Inflammatory macrophage (primary cell): ENCODE results near the gene MAPKAP1.
"Not testable (repeated sequence)": the region's sequence is repeated elsewhere in the genome, so short reads cannot be mapped to it uniquely, and the experiment has no call there.

Source experiments
- DNase-seq, 2 donors: peaks; one replicate each; pipeline ENCODE4 v3.0.0-alpha.2; 2020 to 2022

The MAPKAP1 gene

GRCh38 chr9:125407974-125408900, 298.8 kb downstream of the MAPKAP1 start:
- peak; percentile 67 to 73 for DNase-seq

GRCh38 chr9:125407432-125407973, 299.5 kb downstream of the MAPKAP1 start:
- no peak for DNase-seq

- DNase-seq: no peak
Measured at GRCh38 chr9:125406810-125407087, 300.3 kb downstream of the MAPKAP1 start.

DNA sequence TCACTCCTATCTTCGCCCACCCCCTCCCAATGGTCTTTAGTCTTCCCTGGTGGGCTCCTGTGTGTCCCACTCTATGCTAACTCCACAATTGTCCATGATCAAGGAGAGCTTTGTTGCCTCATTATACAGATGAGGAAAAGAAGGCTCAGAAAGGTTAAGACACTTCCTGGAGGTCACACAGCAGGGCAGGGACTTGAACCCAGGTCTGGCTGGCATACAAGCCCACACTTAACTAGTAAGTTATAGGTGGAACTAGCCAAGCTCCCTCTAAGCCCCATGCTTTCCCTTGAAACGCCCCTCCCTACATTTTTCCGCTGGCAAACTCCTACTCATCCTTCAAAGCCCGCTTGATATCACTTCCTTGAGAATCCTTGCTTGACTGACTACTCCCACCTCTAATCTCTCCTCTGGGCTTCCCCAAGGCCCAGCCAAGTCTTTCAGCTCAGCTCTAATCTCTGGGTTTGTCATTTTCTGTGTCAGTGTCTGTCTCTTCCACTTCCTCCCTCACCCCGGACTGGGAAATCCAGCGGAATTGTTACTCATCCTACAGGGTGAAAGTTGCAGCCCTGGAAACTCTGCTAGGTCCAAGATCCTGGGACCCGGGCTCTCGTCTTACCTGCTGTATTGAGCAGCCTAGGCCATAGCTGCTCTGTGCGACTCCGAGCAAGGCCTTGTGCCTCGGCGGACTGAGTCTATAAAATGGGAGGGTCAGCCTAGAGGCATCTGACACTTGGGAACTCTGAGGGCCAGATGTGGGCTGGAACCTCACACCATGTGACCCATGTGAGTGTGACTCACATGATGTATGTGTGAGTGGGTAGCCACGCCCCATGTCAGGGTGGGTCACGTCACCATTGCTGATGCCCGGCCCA, 300.8 kb downstream of the MAPKAP1 start:
- DNase-seq: peak; percentile 57 to 79

GRCh38 chr9:125404733-125405132, 302.3 kb downstream of the MAPKAP1 start:
- DNase-seq: no peak

- no peak for DNase-seq
Measured at GRCh38 chr9:125400725-125401716, 306.0 kb downstream of the MAPKAP1 start.

DNA sequence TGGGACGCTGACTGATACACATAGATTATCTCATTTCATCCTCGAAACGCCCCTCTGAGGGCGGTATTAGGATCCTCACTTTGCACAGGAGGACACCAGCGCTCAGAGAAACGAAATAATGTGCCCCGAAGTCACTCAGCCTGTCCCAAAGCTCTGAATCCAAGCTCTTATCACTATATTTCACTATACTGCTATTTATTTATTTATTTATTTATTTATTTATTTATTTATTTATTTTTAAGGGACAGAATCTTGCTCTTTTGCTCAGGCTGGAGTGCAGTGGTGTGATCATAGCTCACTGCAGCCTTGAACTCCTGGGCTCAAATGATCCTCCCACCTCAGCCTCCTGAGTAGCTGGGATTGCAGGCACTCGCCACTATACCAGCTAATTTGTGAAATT, 306.8 kb downstream of the MAPKAP1 start:
- not testable (repeated sequence) for DNase-seq

DNA sequence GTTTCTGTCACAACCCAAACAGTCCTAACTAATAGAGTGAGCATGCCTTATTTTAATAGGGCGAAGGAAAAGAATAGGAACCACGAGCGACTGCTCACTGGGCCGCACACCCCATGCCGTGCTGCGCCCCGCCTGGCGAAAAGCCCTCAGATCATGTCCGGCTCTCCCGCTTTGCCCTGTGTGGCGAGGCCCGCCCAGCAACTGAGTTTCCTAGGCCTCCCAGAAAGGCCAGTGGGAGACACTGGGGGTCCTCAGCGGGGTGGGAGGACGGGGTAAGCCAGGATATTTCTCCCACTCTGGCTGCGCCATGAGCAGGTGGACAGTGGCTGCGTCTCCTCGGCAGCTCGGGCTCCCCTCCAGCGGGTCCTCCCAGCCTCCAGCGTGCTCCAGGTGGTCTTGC, 307.3 kb downstream of the MAPKAP1 start:
- DNase-seq: no peak

- DNase-seq: no peak
Measured at GRCh38 chr9:125399165-125399564, 307.8 kb downstream of the MAPKAP1 start.

DNA sequence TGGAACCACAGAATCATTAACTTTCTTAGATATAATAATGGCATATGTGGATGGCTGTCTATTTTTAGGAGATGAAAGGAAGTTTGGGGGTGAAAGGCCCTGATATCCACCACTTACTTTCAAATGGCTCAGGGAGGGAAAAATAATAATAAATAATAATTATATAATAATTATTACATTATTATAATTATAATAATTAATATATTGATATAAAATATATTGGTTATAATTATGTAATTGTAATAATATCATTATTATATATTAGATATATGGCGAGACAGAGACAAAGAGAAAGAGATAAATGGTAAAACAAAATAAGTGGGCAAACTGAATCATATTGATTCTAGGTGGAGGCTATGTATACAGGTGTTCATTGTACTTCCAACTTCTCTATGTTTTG, 308.8 kb downstream of the MAPKAP1 start:
- DNase-seq: no peak

GRCh38 chr9:125397736-125398135, 309.3 kb downstream of the MAPKAP1 start:
- no peak for DNase-seq

DNA sequence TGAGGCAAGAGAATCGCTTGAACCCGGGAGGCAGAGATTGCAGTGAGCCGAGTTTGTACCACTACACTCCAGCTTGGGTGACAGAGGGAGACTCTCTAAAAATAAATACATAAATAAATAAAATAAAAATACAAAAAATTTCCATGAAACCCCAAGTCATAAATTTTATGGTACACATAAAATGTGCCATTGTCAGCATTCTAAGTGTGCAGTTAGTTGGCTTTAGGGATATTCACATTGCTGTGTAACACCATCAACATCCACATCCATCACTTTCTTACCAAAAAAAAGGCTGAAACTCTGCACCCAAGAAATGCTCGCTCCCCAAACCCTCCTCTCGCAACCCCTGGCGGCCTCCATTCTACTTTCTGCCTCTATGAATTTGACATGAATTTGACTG, 310.2 kb downstream of the MAPKAP1 start:
- DNase-seq: no peak

DNA sequence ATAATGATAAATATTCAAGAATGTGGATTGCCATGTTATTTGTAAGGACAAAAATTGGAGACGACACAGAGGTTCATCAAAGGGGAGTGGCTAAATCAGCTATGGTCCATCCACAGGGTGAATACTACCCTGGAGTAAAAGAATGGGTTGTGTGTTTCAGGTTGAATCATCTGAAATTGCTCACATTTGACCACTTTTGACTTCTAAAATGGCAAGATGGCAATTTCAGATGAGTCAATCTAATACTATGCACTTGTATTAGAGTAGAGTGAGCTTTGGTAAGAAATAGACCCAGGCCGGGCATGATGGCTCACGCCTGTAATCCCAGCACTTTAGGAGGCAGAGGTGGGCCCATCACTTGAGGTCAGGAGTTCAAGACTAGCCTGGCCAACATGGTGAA, 313.6 kb downstream of the MAPKAP1 start:
- DNase-seq: no peak

DNA sequence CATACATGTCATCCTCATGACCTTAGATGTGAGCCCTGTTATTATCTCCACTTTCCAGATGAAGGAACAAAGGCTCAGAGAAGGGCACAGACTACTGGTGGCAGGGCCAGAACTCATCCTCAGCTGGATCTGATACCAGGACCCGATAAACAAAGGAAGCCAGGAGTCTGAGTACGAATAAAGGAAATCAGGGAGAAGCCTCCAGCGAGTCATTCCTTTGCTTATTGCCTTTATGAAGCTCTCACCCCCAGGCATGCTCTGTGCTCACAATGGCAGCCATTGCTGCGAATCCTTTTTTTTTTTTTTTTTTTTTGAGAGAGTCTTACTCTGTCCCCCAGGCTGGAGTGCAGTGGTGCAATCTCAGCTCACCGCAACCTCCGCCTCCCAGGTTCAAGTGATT, 315.3 kb downstream of the MAPKAP1 start:
- no peak for DNase-seq

DNA sequence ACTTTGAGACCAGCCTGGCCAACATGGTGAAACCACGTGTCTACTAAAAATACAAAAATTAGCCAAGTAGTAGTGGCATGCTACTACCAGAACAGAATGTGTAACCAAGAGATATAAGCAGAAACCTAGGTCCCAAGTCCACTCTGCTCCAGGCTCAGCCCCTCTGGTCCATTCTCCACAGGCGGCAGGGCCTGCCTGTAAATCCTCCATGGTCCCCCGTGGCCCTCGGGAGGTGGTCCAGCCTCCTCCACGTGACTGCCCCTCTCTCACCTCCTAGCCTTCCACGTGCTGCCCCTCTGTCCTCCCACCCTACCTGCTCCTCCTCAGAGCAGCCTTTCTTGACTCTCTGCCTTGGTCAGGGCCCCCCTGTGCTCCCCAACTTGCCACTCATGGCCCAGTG, 318.0 kb downstream of the MAPKAP1 start:
- no peak for DNase-seq

GRCh38 chr9:125387861-125388524, 319.0 kb downstream of the MAPKAP1 start:
- DNase-seq: no peak
